GM10266 (cell line): Measurements from ENCODE around the gene CA5A.
"Not testable (repeated sequence)": the region's sequence is repeated elsewhere in the genome, so short reads cannot be mapped to it uniquely, and the experiment has no call there.

Experiments
- DNase-seq: peaks from one replicate; pipeline ENCODE4 v3.0.0; 2012; ENCODE audit errors: extremely low spot score
- TF ChIP-seq, protein P1 (sequence below): IDR thresholded peaks from 2 replicates; pipeline ENCODE4 v1.5.1; 2012; ENCODE audit warnings: mild to moderate bottlenecking, low read depth; ENCODE audit not compliant: control insufficient read depth, insufficient read depth; ENCODE audit errors: missing control alignments

Gene CA5A

DNA sequence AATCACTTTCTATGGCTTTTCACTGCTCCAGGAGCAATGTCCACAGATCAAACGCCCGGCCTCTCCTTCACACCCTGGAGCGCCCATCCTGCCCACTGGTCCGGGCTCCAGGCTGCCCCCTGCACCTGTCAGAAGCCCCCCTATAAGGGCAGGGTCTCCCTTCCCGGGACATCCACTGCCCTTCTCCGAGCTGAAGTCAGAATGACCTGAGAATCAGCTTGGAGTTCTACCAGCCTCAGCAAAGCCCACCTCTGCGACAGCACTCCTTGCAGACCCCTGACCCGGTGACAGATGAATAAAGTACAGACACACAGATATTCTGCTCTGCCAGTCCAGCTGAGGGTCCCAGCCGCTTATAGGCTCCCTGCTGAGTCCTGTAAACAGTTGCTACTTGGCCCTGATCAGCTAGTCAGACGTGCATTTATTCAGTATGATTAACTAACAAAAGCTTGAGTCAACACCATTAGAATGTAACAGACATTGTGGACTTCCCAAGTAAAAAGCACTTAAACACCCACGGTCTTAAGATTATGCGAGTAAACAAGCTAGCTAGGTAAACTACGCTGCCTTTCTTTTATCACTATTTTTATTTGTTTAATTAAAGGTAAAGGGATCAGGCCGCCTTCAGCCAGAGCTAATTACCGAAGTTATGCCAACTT lies 71.9 kb downstream of the CA5A start:
- DNase-seq: no peak
- TF ChIP-seq, protein P1, sequence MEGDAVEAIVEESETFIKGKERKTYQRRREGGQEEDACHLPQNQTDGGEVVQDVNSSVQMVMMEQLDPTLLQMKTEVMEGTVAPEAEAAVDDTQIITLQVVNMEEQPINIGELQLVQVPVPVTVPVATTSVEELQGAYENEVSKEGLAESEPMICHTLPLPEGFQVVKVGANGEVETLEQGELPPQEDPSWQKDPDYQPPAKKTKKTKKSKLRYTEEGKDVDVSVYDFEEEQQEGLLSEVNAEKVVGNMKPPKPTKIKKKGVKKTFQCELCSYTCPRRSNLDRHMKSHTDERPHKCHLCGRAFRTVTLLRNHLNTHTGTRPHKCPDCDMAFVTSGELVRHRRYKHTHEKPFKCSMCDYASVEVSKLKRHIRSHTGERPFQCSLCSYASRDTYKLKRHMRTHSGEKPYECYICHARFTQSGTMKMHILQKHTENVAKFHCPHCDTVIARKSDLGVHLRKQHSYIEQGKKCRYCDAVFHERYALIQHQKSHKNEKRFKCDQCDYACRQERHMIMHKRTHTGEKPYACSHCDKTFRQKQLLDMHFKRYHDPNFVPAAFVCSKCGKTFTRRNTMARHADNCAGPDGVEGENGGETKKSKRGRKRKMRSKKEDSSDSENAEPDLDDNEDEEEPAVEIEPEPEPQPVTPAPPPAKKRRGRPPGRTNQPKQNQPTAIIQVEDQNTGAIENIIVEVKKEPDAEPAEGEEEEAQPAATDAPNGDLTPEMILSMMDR: no peak

DNA sequence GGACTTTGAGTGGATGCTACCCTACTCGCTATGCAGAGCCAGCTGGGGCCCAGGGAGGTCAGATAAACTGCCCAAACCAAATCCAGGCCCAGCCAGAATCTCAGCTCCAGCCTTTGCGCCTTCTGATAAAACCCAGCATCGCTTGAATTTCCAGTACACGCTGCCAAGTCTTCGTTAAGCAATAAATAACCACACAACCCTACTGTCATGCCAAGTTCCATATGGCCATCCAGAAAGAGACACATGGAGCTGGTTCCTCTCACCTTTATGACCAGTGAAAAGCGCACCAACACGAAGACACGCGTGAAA lies 73.0 kb downstream of the CA5A start:
- not testable (repeated sequence) for DNase-seq

DNA sequence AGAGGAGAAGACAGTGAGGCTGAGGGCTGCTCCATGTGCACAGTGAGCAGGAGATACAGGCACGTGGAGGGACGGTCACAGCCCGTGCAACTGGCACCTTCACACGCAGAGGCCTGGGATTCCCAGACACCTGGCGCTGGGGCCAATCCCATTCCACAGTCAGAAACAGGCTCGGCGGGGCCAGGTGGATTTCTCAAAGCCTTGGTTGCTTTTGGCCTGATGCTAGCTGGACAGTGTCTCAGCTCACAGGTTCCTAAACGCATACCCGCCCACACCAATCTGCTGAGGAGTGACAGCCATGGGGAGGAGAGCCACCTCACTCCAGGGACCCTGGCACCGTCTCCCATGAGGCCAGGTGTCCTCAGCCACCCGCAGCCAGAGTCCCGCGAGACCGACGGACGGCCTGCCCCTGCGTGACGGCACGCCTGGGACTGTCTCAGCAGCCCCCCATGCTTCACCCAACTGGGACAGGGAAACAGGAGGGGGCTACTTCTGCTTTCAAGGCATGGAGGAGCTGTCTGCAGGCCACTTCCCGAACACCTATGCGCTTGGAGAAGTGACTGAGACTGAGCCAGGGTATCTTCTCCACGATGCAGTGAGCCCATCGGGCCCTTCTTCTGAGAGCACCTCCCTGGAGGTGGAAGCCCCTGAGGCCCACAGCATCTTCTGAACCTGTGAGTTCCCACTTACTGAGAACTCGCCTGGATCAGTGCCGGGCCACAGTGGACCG lies 73.6 kb downstream of the CA5A start:
- not testable (repeated sequence) for DNase-seq

DNA sequence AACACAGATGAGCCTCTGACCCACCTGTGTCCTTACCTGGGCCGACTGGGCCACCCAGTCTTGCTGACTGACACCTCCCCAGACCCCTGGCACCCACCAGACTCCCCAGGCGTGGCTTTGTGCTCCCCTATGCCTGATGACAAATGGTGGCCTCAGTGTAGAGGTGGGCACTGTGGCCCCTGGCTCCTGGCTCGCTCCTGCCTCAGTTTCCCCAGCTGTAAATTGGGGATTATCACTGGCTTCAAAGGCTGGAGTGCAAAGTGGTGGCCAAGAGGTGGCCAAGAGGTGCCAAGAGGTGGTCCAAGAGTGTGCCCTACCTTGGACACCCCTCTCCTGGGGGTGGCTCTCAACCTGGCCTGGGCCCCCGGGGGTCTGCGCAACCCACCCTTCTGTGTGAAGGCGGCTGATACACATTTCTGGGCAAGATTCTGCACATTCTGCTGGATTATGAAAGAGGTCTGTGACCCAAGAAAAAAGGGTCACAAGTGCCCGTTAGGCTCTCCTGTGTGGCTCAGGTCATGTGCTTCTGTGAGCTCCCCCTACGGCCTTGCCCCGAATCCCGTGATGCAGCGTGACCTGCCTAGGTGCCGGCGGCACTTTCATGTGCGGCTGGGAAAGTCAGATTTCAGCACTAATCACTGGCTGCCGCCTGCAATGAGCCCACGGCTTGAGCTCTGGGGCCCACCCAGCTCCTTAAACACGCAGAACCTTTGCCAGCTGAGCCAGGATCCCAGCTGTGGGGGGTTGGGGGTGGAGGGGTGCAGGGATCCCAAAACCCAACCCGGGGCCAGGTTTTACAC lies 74.8 kb downstream of the CA5A start:
- not testable (repeated sequence) for DNase-seq

DNA sequence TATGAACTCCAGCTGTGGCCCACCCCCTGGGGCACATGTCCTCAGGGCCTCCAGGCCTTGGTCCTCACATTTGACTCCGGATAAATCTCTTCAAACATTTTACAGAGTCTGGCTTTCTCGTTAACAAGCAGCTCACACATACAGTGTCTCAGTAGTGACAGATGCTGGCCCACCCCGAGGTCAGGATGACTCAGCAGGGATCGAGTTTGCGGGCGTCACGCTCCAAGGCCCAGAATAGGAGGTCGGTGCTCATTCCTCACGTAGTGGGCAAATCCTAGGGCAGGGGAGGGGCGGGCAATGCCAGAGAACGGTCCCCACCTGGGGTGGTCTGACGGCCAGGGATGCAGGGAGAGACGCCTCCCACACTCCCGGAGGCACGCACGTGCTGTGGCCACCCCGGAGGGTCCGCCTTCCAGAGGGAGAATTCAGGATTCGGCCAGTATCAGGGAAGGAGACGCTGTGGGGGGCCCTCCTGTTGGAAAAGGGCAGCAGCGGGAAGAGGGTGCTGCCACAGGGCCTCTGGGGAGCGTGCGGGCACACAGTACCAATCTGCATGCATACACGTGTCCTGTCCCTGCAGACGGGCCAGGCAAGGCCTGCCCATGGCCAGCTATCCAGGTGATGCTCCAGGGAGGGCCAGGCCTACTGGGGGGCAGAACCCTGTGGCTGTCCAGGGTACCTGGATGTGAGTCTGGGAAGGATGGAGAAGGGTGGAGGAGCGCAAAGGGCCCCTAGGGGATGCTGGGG lies 75.6 kb downstream of the CA5A start:
- TF ChIP-seq, protein P1: no peak
- DNase-seq: no peak

DNA sequence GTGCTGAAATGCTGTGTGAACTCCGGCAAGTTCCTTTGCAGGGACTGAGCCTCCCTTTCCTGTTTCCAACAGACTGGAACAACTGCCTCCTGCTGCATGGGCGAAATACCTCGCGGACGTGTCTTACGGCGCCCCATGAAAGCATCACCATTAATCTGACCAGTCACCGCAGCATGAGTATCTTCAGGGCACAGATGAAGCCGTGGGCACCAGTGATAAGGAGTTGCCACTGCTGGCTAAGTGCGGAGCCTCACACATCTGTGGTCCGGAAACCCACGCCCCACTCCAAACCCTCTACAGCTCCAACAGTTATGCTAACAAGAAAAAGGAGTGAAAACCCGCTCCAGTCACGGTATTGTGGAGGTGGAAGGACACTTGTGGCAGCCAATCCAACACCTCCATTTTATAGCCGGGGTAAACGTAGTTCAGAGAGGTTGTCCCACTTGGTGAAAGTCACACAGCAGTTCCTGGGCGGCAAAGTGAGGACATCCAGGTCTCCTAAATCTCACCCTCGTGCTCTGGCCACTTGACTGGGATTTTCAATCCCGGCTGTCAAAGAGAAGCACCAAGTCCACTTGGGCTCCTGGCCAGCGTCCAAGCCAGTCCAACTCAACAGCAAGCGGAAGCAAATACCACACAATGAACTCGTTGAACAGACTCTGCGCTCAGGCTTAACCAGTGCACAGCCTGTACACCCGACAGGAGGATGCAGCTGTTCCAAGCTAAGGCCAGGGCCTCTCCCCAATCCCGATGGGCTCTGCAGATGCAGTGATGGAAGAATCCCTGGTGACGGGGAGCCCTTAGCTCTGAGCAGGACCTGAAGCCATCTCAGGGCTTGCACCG lies 78.0 kb downstream of the CA5A start:
- not testable (repeated sequence) for DNase-seq

DNA sequence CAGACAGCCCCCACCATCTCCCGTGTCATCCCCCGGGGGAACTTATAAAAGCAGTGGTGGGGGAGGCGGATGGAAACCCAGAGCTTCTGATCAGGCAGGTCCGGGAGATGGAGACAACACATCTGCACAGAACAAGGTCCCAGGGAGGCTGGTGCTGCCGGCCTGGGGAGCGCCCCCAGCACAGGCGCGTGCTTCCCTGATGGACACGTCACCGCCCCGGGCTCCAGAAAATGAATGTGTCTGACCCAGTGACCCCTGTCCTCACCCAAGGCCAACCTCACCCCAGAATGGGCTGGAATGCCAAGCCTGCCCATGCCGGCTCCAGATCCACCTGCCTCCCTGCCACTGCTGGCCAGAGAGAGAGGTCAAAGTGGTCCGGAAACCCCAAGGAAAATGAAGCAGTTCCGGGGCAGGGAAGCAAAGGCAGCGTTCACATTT lies 79.5 kb downstream of the CA5A start:
- TF ChIP-seq, protein P1: no peak

DNA sequence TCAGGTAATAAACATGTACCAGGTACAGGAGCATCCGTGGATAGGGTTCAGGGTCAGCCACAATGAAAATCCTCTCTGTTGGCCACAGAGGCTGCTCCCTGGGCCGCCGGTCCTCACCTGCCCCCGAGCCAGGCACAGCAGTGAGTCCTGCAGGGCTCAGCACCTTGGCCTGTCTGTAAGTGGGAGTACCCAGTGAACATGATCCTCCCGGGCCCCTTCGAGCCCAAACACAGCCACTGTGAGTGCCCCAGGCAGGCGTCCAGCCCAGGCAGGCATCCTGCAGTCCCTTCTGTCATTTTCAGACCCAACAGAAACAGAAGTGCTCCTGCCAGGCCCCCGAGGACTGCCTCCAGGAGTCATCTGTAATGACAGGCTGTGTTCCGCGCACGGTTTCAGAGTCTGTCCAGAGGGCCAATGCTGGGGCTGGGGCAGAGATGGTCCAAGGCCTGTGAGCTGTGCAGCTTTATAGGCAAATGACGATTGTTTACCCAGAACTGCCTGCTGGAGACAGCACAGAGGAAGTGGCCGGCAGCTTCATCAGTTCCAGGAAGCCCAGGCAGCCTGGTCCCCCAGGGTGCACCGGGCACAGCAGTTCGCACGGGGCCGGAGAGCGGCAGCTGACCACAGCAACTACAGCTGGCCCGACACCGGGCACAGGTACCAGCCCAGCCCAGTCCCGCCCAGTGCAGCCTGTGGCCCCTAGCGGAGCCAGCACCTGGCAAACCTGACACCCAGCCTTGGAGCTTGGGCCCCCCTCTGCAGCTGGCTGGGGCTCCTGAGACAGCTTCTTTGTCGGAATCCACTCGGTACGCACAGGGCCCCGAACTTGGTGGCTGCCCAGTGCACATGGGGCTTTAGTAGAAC lies 80.2 kb downstream of the CA5A start:
- DNase-seq: no peak
- TF ChIP-seq, protein P1: no peak

More for the DNA sequence above, 79.5 kb downstream of the CA5A start:
- no peak for DNase-seq
